Breast epithelium (tissue), 4 donors: ENCODE results near the gene VPS35. TPM values are rescaled to one million over a fixed set of nuclear protein-coding genes. Genes with fewer than 3 reads are reported as not detected.

Experiments
- DNase-seq, 2 donors: peaks; one replicate each; pipeline ENCODE4 v3.0.0-alpha.2; 2019; ENCODE audit warnings: low spot score in 2 of 2
- H3K27ac ChIP-seq, 2 donors: fragments of 200-600 bp; sonication (generic) in 1 of 2; one replicate each; pipeline ENCODE4 v1.5.1; 2016 to 2019; ENCODE audit warnings: mild to moderate bottlenecking in 1 of 2
- H3K27me3 ChIP-seq, 2 donors: fragments of 200-600 bp; sonication (generic) in 1 of 2; one replicate each; pipeline versions ENCODE4 v1.5.1 to v1.6.0; 2017 to 2019; ENCODE audit warnings: control low read depth in 1 of 2, mild to moderate bottlenecking in 1 of 2
- H3K36me3 ChIP-seq: fragments of 200-600 bp; one replicate; pipeline ENCODE4 v1.5.1; 2019
- H3K4me1 ChIP-seq, 2 donors: fragments of 200-600 bp; sonication (generic); one replicate each; pipeline ENCODE4 v1.5.1; 2016 to 2019; ENCODE audit warnings: control low read depth in 1 of 2
- H3K4me3 ChIP-seq, 3 donors: fragments of 200-600 bp; sonication (generic); 1 replicate in 2 of 3; 2 replicates in 1 of 3; pipeline ENCODE4 v1.5.1; 2016 to 2019; ENCODE audit warnings: mild to moderate bottlenecking in 3 of 3, moderate library complexity in 2 of 3
- H3K9me3 ChIP-seq, 2 donors: fragments of 200-600 bp; sonication (generic) in 1 of 2; one replicate each; pipeline ENCODE4 v1.5.1; 2016 to 2019; ENCODE audit warnings: control low read depth in 1 of 2
- CTCF ChIP-seq, 3 donors: fragments of 450-650 bp; IDR thresholded peaks; one replicate each; pipeline ENCODE4 v1.5.1; 2016 to 2017; ENCODE audit warnings: antibody characterized with exemption in 3 of 3, mild to moderate bottlenecking in 3 of 3, moderate library complexity in 3 of 3
- POLR2A ChIP-seq: fragments of 450-650 bp; IDR thresholded peaks from one replicate; pipeline ENCODE4 v1.6.1; 2016; ENCODE audit warnings: antibody characterized with exemption, mild to moderate bottlenecking, moderate library complexity
- POLR2AphosphoS5 ChIP-seq, 3 donors: sonication (generic); formaldehyde crosslinking; IDR thresholded peaks; one replicate each; pipeline ENCODE4 v1.6.1; 2017; ENCODE audit warnings: antibody characterized with exemption in 3 of 3
- intact Hi-C: fragments of 100-400 bp; cut with DNase I; formaldehyde crosslinking; loops from one replicate; pipeline ENCODE4 v1.15.1; 2023; ENCODE audit warnings: low total_unique reads
- total RNA-seq, 3 donors: library from RNA; depleted of rRNA; stranded (reverse); fragments of >200 nt; gene quantifications; one replicate each; pipeline ENCODE4 v1.1.0, GENCODE V29; 2016

The VPS35 gene
- total RNA-seq, 3 donors from 2014 or later, result 56.0 to 117 (median 66.9) TPM

DNA sequence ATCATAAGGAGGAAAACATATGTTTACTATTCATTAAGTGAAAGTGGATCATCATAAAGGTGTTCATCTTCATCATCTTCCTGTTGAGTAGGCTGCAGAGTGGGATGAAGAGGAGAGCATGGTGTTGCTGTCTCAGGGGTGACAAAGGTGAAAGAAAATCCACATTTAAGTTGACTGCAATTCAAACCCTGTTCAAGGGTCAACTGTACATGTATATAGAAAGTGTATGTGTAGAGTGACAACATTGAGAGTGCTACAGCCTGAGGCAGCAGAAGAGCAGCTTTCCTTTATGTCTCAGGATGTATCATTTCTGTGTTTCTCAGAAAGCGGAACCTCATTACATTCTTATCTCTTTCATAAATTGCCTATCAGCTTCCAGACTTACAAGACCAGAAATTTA is 17.7 kb upstream of the VPS35 start:
- Histone ChIP-seq H3K4me1 (no peaks in the 10 kb centered on the region), H3K27me3 (no peaks in the 10 kb centered on the region), H3K4me3 (no peak overlapping the region), H3K36me3 (no peaks in the 10 kb centered on the region), H3K27ac (no peak overlapping the region), H3K9me3 (no peaks in the 10 kb centered on the region)
- TF ChIP-seq POLR2AphosphoS5 (IDR thresholded peaks at IDR 0.05) (no peak), POLR2A (no peak), CTCF (IDR thresholded peaks at IDR 0.05) (no peak)
- intact Hi-C loops, result no loop called here
- DNase-seq, result no peak

GRCh38 chr16:46702030-46702429 is 13.1 kb upstream of the VPS35 start:
- Histone ChIP-seq H3K9me3 (no peaks in the 10 kb centered on the region), H3K27me3 (no peaks in the 10 kb centered on the region), H3K27ac (no peak overlapping the region), H3K36me3 (no peaks in the 10 kb centered on the region), H3K4me3 (no peak overlapping the region), H3K4me1 (no peaks in the 10 kb centered on the region)
- no peak for TF ChIP-seq POLR2A
- no peak for TF ChIP-seq CTCF (IDR thresholded peaks at IDR 0.05)
- no peak for TF ChIP-seq POLR2AphosphoS5 (IDR thresholded peaks at IDR 0.05)
- no peak for DNase-seq
- intact Hi-C loops, result loop anchor here (5.0 kb wide), 1 partner anchor 1440 kb away; no protein-coding TSS in a partner anchor

GRCh38 chr16:46701615-46702014 is 12.6 kb upstream of the VPS35 start:
- intact Hi-C loops, result loop anchor here (5.0 kb wide), 1 partner anchor 1441 kb away; no protein-coding TSS in a partner anchor
- Histone ChIP-seq H3K27me3 (no peaks in the 10 kb centered on the region), H3K27ac (no peak overlapping the region), H3K4me1 (no peaks in the 10 kb centered on the region), H3K36me3 (no peaks in the 10 kb centered on the region), H3K4me3 (no peak overlapping the region), H3K9me3 (no peaks in the 10 kb centered on the region)
- no peak for DNase-seq
- TF ChIP-seq POLR2A (no peak), POLR2AphosphoS5 (IDR thresholded peaks at IDR 0.05) (no peak), CTCF (IDR thresholded peaks at IDR 0.05) (no peak)

DNA sequence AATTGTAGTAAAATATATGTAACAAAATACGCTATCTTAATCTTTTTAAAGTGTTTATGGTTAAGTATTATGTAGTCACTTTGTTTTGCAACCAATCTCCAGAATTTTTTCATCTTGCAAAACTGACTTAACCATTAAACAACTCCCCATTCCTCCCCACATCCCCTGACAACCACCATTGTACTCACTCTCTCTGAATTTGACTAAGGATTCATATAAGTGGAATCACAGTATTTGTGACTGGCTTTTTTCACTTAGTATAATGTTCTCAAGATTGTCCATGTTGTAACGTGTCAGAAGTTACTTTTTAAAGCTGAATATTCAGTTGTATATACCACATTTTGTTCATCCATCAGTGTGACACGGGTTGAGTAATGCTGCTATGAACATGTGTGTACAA is 11.1 kb upstream of the VPS35 start:
- H3K27me3 ChIP-seq, result no peaks in the 10 kb centered on the region
- H3K9me3 ChIP-seq, result no peaks in the 10 kb centered on the region
- H3K36me3 ChIP-seq, result no peaks in the 10 kb centered on the region
- no peaks in the 10 kb centered on the region for H3K4me1 ChIP-seq
- H3K27ac ChIP-seq, result no peak overlapping the region
- H3K4me3 ChIP-seq, result no peak overlapping the region
- DNase-seq, result no peak
- intact Hi-C loops, result loop anchor here (5.0 kb wide), 1 partner anchor 1442 kb away; no protein-coding TSS in a partner anchor
- TF ChIP-seq POLR2AphosphoS5 (IDR thresholded peaks at IDR 0.05) (no peak), CTCF (IDR thresholded peaks at IDR 0.05) (no peak), POLR2A (no peak)

DNA sequence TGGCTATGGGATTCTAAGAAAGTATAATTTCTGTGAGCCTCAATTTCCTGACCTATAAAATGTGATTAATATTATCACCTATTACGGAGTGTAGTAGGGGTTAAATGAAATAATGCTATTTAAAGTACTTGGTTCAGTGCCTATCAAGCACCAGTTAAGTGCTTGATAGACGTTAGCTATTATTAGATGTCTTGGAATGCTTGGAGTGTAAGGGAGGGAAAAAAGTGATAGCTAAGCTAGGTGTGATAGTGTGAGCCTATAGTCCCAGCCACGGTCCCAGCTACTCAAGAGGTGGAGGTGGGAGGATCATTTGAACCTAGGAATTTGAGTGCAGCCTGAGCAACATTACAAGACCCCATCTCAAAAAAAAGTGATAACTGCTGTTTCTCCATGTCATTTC is 8.0 kb upstream of the VPS35 start:
- no peak overlapping the region for H3K27ac ChIP-seq
- H3K9me3 ChIP-seq, result no peaks in the 10 kb centered on the region
- no peaks in the 10 kb centered on the region for H3K27me3 ChIP-seq
- intact Hi-C loops, result no loop called here
- H3K4me3 ChIP-seq, result no peak overlapping the region
- no peak for DNase-seq
- no peaks in the 10 kb centered on the region for H3K4me1 ChIP-seq
- no peaks in the 10 kb centered on the region for H3K36me3 ChIP-seq
- no peak for TF ChIP-seq CTCF (IDR thresholded peaks at IDR 0.05)
- no peak for TF ChIP-seq POLR2A
- TF ChIP-seq POLR2AphosphoS5 (IDR thresholded peaks at IDR 0.05), result no peak
